Transverse colon (tissue), 4 donors: Measurements from ENCODE around the gene C19orf25. TPM values are rescaled to one million over a fixed set of nuclear protein-coding genes. Genes with fewer than 3 reads are reported as not detected.
A peak's percentile ranks its signal among the peaks of the same experiment; 100 is the strongest.

Source experiments
- DNase-seq: peaks from one replicate; pipeline ENCODE4 v3.0.0-alpha.2; 2019
- H3K27ac ChIP-seq, 4 donors: fragments of 200-600 bp; sonication (generic); 2 replicates each; pipeline ENCODE4 v1.5.1; 2016 to 2018; ENCODE audit warnings: inconsistent platforms in 4 of 4
- H3K27me3 ChIP-seq: fragments of 200-600 bp; sonication (generic); 2 replicates; pipeline ENCODE4 v1.5.1; 2017; ENCODE audit warnings: inconsistent platforms
- H3K36me3 ChIP-seq, 4 donors: fragments of 200-600 bp; sonication (generic); 2 replicates each; pipeline ENCODE4 v1.5.1; 2017 to 2019; ENCODE audit warnings: inconsistent platforms in 4 of 4
- H3K4me1 ChIP-seq, 4 donors: fragments of 200-600 bp; sonication (generic); 2 replicates each; pipeline ENCODE4 v1.5.1; 2017 to 2020; ENCODE audit warnings: inconsistent platforms in 4 of 4
- H3K4me3 ChIP-seq, 4 donors: fragments of 200-600 bp; sonication (generic); 1 replicate in 1 of 4; 2 replicates in 3 of 4; pipeline versions ENCODE4 v1.5.1 to v1.6.1; 2017 to 2019; ENCODE audit warnings: inconsistent platforms in 4 of 4
- H3K9me3 ChIP-seq, 2 donors: fragments of 200-600 bp; sonication (generic); 2 replicates each; pipeline ENCODE4 v1.5.1; 2017 to 2019; ENCODE audit warnings: inconsistent platforms in 2 of 2
- CTCF ChIP-seq, 5 experiments: fragments of 200-600 bp in 3 of 5; fragments of 450-650 bp in 2 of 5; sonication (generic) in 3 of 5; IDR thresholded peaks; 1 replicate in 2 of 5; 2 replicates in 3 of 5; pipeline ENCODE4 v1.5.1; 2016 to 2017; ENCODE audit warnings: antibody characterized with exemption in 5 of 5, inconsistent platforms in 3 of 5, mild to moderate bottlenecking in 2 of 5, moderate library complexity in 1 of 5
- EP300 ChIP-seq: sonication (generic); formaldehyde crosslinking; IDR thresholded peaks from one replicate; pipeline ENCODE4 v1.6.1; 2017; ENCODE audit warnings: antibody characterized with exemption, low read depth
- POLR2A ChIP-seq: fragments of 450-650 bp; IDR thresholded peaks from one replicate; pipeline ENCODE4 v1.6.1; 2016; ENCODE audit warnings: antibody characterized with exemption, mild to moderate bottlenecking, moderate library complexity
- POLR2AphosphoS5 ChIP-seq, 3 donors: sonication (generic); formaldehyde crosslinking; IDR thresholded peaks; one replicate each; pipeline ENCODE4 v1.6.1; 2016; ENCODE audit warnings: antibody characterized with exemption in 3 of 3
- WGBS, 2 donors: methylation state at CpG; one replicate each; pipeline ENCODE4 v1.1.5; 2018; ENCODE audit warnings: low coverage in 1 of 2; 5-methylcytosine and 5-hydroxymethylcytosine counted together
- in situ Hi-C, 4 donors: fragments of 200-750 bp; cut with MboI; loops; one replicate each; pipeline versions ENCODE4 v1.15.0 to v1.15.1; 2017; ENCODE audit warnings: low sequenced_read_pairs in 3 of 4, low pct_ligation_motif_present in 1 of 4, low pct_unique_long_range_greater_than_20kb in 1 of 4
- intact Hi-C: fragments of 100-400 bp; cut with DNase I; formaldehyde crosslinking; loops from one replicate; pipeline ENCODE4 v1.15.1; 2023; ENCODE audit warnings: low total_unique reads
- total RNA-seq, 4 donors: library from RNA; depleted of rRNA; stranded (reverse); fragments of >200 nt; gene quantifications; one replicate each; pipeline ENCODE4 v1.1.0, GENCODE V29; 2016

Gene C19orf25
- total RNA-seq, 4 donors from 2014 or later, result 36.2 to 89.2 (median 46.0) TPM

GRCh38 chr19:1514986-1515721 lies 36.1 kb upstream of the C19orf25 start:
- TF ChIP-seq EP300 (no peak), CTCF (IDR thresholded peaks at IDR 0.05) (no peak), POLR2AphosphoS5 (IDR thresholded peaks at IDR 0.05) (no peak), POLR2A (no peak)
- Histone ChIP-seq H3K27ac (no peak overlapping the region), H3K4me1 (peaks cover 0 to 18% (median 11%) of the 10 kb centered on the region in 4 donors), H3K9me3 (no peaks in the 10 kb centered on the region), H3K27me3 (peaks cover 52% of the 10 kb centered on the region), H3K4me3 (no peak overlapping the region), H3K36me3 (no peaks in the 10 kb centered on the region)
- intact Hi-C loops (no loop called here), in situ Hi-C loops (no loop called here)
- WGBS, 2 donors, result 76% methylated on average over 14 of the region's 14 CpGs; no CpG with 5 or more reads in 1 of the 2 donors
- no peak for DNase-seq

- Histone ChIP-seq H3K27ac (no peak overlapping the region), H3K27me3 (peaks cover 50% of the 10 kb centered on the region), H3K4me1 (peaks cover 0 to 18% (median 11%) of the 10 kb centered on the region in 4 donors), H3K4me3 (no peak overlapping the region), H3K9me3 (no peaks in the 10 kb centered on the region), H3K36me3 (no peaks in the 10 kb centered on the region)
- intact Hi-C loops, result no loop called here
- DNase-seq, result no peak
- in situ Hi-C loops, result no loop called here
- WGBS, 2 donors, result 56% methylated on average over 9 of the region's 10 CpGs; no CpG with 5 or more reads in 1 of the 2 donors
- no peak for TF ChIP-seq CTCF (IDR thresholded peaks at IDR 0.05)
- TF ChIP-seq EP300, result no peak
- TF ChIP-seq POLR2A, result no peak
- TF ChIP-seq POLR2AphosphoS5 (IDR thresholded peaks at IDR 0.05), result no peak
Measured at GRCh38 chr19:1514295-1514661, 35.3 kb upstream of the C19orf25 start.

GRCh38 chr19:1513499-1514294 lies 34.7 kb upstream of the C19orf25 start:
- WGBS, 2 donors, result 6% methylated on average over 21 of the region's 52 CpGs; no CpG with 5 or more reads in 1 of the 2 donors
- Histone ChIP-seq H3K27ac (peak overlapping the region; percentile 77 to 82 (median 80)), H3K27me3 (peaks cover 50% of the 10 kb centered on the region), H3K4me3 (peak overlapping the region; percentile 38 to 66 (median 52)), H3K9me3 (no peaks in the 10 kb centered on the region), H3K36me3 (no peaks in the 10 kb centered on the region), H3K4me1 (peaks cover 0 to 18% (median 11%) of the 10 kb centered on the region in 4 donors)
- intact Hi-C loops, result no loop called here
- in situ Hi-C loops, result no loop called here
- TF ChIP-seq CTCF (IDR thresholded peaks at IDR 0.05) (peak; percentile 61 to 79 (median 71)), EP300 (no peak)
- peak; percentile 69 for DNase-seq

GRCh38 chr19:1512671-1513498 lies 33.9 kb upstream of the C19orf25 start, which contains the start of gene ADAMTSL5:
ADAMTSL5 (minus strand) TSS chr19:1513019; CDS start chr19:1510943, 2,076 bp downstream.
- H3K36me3 ChIP-seq, result no peaks in the 10 kb centered on the region
- 1 to 17% methylated on average over 1 to 60 of the region's 78 CpGs for WGBS, 2 donors
- no peaks in the 10 kb centered on the region for H3K9me3 ChIP-seq
- intact Hi-C loops, result no loop called here
- peaks cover 0 to 24% (median 11%) of the 10 kb centered on the region in 4 donors for H3K4me1 ChIP-seq
- in situ Hi-C loops, result no loop called here
- peaks cover 47% of the 10 kb centered on the region for H3K27me3 ChIP-seq
- DNase-seq, result peak; percentile 84
- H3K27ac ChIP-seq, result peak within 1 kb of the TSS; percentile 77 to 82 (median 80)
- H3K4me3 ChIP-seq, result peak within 1 kb of the TSS; percentile 38 to 66 (median 52)
- TF ChIP-seq POLR2AphosphoS5 (IDR thresholded peaks at IDR 0.05) (peak in 1 of 3 donors; percentile 44), POLR2A (no peak), EP300 (no peak), CTCF (IDR thresholded peaks at IDR 0.05) (no peak)
